ENCODE data around the gene KLHL2. TPM values are rescaled to one million over a fixed set of nuclear protein-coding genes. Genes with fewer than 3 reads are reported as not detected.

The KLHL2 gene
- total and polyA plus RNA-seq, 9 of the 15 experiments (the other 6 are each of a cell fraction or from before 2014, with no cell fraction given), result 2.5 to 11.3 (median 6.1) TPM

GRCh38 chr4:165347647-165348569 is 140.5 kb downstream of the KLHL2 start:
- no peaks in the 10 kb centered on the region for H3K9me3 ChIP-seq (replicated peaks; ENCODE audit: control insufficient read depth, insufficient read depth, low read depth, low read length)
- FAIRE-seq, result no peak
- no peaks in the 10 kb centered on the region for H3K79me2 ChIP-seq (ENCODE audit: control insufficient read depth, insufficient read depth, low read length)
- no peak overlapping the region for H3K9ac ChIP-seq (ENCODE audit: insufficient read depth in 1 of 2, low read depth in 2 of 2, low read length in 2 of 2)
- in situ Hi-C loops (cut with MboI), result no loop called here
- TF ChIP-seq CEBPB (tag; IDR thresholded peaks at IDR 0.05), result peak; percentile 66
- TF ChIP-seq CEBPG (CRISPR knock-in tag; IDR thresholded peaks at IDR 0.05), result no peak
- TF ChIP-seq CEBPG (tag; conservative IDR thresholded peaks at IDR 0.05 in 1 of 2, IDR thresholded peaks at IDR 0.05 in 1 of 2), result peak in 1 of 2 experiments; percentile 55; a peak in 2 of 4 replicates
- TF ChIP-seq TRIM24 (IDR thresholded peaks at IDR 0.05), result no peak
- no peak for TF ChIP-seq ZNF232 (CRISPR knock-in tag; IDR thresholded peaks at IDR 0.05)
- TF ChIP-seq ZNF3 (CRISPR knock-in tag; IDR thresholded peaks at IDR 0.05), result no peak
- intact Hi-C loops (cut with micrococcal nuclease), result no loop called here
- POLR2A ChIA-PET, result interaction anchor here (0.7 kb wide), 1 partner anchor 27 kb away, joined by 3 read pairs; no protein-coding TSS in a partner anchor
- H3K4me3 ChIP-seq, result no peak overlapping the region
- no TSS peak for BruUV-seq (replicated peaks)
- no peaks in the 10 kb centered on the region for H3K27me3 ChIP-seq (ENCODE audit: control insufficient read depth in 2 of 2, insufficient read depth in 2 of 2, low read length in 2 of 2)
- no peak for ATAC-seq
- 0 out of 2 replicates have a peak overlapping the region, but pooled peaks have one; percentile 1 for H3K4me2 ChIP-seq (ENCODE audit: insufficient read depth, low read length)
- H2AFZ ChIP-seq (ENCODE audit: low read depth, low read length), result no peak overlapping the region
- CTCF ChIA-PET (ENCODE audit: low intra/inter-chr PET ratio), result no interaction called here
- H3K27ac ChIP-seq (ENCODE audit: extremely low read depth, low read depth, low read length), result no peak overlapping the region
- H3K4me1 ChIP-seq (replicated peaks in 1 of 2; ENCODE audit: control insufficient read depth in 2 of 2, insufficient read depth in 2 of 2, low read length in 2 of 2), result peaks cover 3 to 11% of the 10 kb centered on the region in 2 experiments; a peak in 4 of 5 replicates
- no peak for DNase-seq (ENCODE audit: extremely low read depth in 1 of 4, low spot score in 3 of 4)
- H3K36me3 ChIP-seq (ENCODE audit: control insufficient read depth, insufficient read depth, low read length), result peaks cover 10% of the 10 kb centered on the region; the same call in 1 of the 3 replicates
- no peaks in the 10 kb centered on the region for H3K9me1 ChIP-seq (ENCODE audit: control insufficient read depth, insufficient read depth, low read length)
- peaks cover 6% of the 10 kb centered on the region for H4K20me1 ChIP-seq (replicated peaks; ENCODE audit: control insufficient read depth, insufficient read depth, low read length)
- 44% methylated on average over 3 of the region's 3 CpGs for WGBS (ENCODE audit: insufficient coverage, low coverage, missing lambda C conversion rate)
